Peyer's patch (tissue), 4 donors: ENCODE data around the gene MED17. TPM values are rescaled to one million over a fixed set of nuclear protein-coding genes. Genes with fewer than 3 reads are reported as not detected.
"Not testable (repeated sequence)": the region's sequence is repeated elsewhere in the genome, so short reads cannot be mapped to it uniquely, and the experiment has no call there.

Experiments used
- DNase-seq, 3 donors: peaks; one replicate each; pipeline ENCODE4 v3.0.0-alpha.2; 2017 to 2019
- H3K27ac ChIP-seq, 4 donors: fragments of 200-600 bp; sonication (generic); one replicate each; pipeline ENCODE4 v1.5.1; 2016 to 2019
- H3K27me3 ChIP-seq, 2 donors: fragments of 200-600 bp; sonication (generic); one replicate each; pipeline ENCODE4 v1.5.1; 2019
- H3K36me3 ChIP-seq, 3 donors: fragments of 200-600 bp; sonication (generic); one replicate each; pipeline ENCODE4 v1.5.1; 2016 to 2019
- H3K4me1 ChIP-seq, 4 donors: fragments of 200-600 bp; sonication (generic); one replicate each; pipeline ENCODE4 v1.5.1; 2016 to 2019
- H3K4me3 ChIP-seq, 4 donors: fragments of 200-600 bp; sonication (generic); 1 replicate in 3 of 4; 2 replicates in 1 of 4; pipeline ENCODE4 v1.5.1; 2016 to 2019; ENCODE audit warnings: mild to moderate bottlenecking in 1 of 4
- H3K9me3 ChIP-seq, 4 donors: fragments of 200-600 bp; sonication (generic); one replicate each; pipeline ENCODE4 v1.5.1; 2016 to 2019; ENCODE audit warnings: mild to moderate bottlenecking in 1 of 4
- POLR2A ChIP-seq, 2 donors: fragments of 450-650 bp; IDR thresholded peaks; one replicate each; pipeline ENCODE4 v1.5.1; 2017; ENCODE audit warnings: antibody characterized with exemption in 2 of 2, mild to moderate bottlenecking in 2 of 2, moderate library complexity in 2 of 2
- total RNA-seq, 4 donors: library from RNA; depleted of rRNA; stranded (reverse); fragments of >200 nt; gene quantifications; one replicate each; pipeline ENCODE4 v1.1.0, GENCODE V29; 2016
- TF ChIP-seq, protein P1 (sequence below), 6 experiments: fragments of 450-650 bp in 4 of 6; fragments of 200-600 bp in 2 of 6; sonication (generic) in 1 of 6; IDR thresholded peaks; one replicate each; pipeline ENCODE4 v1.5.1; 2017 to 2019; ENCODE audit warnings: antibody characterized with exemption in 6 of 6, mild to moderate bottlenecking in 3 of 6, moderate library complexity in 1 of 6

The MED17 gene
- total RNA-seq, 4 donors from 2014 or later = 22.3 to 33.8 (median 27.3) TPM

DNA sequence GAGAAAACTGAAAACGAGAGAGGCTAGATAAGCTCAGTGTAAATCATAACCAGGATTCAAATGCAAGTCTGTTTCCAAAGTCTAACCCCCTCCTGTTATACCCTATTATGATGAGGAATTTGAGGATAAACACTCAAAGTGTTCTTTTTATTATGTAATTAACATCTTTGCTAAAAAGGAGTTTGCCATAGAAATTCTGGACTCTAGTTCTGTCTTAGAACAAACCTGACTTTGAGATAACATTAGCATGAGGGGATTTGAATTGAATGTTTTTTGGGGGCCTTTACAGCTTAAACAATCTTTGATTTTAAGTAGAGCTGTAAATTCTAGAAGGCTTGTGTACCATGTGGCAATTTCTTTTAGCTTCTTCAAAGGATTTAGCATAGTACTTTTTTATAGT is 33.1 kb upstream of the MED17 start:
- no peak for DNase-seq
- Histone ChIP-seq H3K36me3 (peaks cover 0 to 34% (median 0%) of the 10 kb centered on the region in 3 donors), H3K4me1 (peaks cover 0 to 3% (median 0%) of the 10 kb centered on the region in 4 donors), H3K27me3 (no peaks in the 10 kb centered on the region), H3K4me3 (no peak overlapping the region), H3K27ac (no peak overlapping the region), H3K9me3 (no peaks in the 10 kb centered on the region)
- no peak for TF ChIP-seq POLR2A (IDR thresholded peaks at IDR 0.05)
- TF ChIP-seq, protein P1, sequence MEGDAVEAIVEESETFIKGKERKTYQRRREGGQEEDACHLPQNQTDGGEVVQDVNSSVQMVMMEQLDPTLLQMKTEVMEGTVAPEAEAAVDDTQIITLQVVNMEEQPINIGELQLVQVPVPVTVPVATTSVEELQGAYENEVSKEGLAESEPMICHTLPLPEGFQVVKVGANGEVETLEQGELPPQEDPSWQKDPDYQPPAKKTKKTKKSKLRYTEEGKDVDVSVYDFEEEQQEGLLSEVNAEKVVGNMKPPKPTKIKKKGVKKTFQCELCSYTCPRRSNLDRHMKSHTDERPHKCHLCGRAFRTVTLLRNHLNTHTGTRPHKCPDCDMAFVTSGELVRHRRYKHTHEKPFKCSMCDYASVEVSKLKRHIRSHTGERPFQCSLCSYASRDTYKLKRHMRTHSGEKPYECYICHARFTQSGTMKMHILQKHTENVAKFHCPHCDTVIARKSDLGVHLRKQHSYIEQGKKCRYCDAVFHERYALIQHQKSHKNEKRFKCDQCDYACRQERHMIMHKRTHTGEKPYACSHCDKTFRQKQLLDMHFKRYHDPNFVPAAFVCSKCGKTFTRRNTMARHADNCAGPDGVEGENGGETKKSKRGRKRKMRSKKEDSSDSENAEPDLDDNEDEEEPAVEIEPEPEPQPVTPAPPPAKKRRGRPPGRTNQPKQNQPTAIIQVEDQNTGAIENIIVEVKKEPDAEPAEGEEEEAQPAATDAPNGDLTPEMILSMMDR (IDR thresholded peaks at IDR 0.05) = no peak

DNA sequence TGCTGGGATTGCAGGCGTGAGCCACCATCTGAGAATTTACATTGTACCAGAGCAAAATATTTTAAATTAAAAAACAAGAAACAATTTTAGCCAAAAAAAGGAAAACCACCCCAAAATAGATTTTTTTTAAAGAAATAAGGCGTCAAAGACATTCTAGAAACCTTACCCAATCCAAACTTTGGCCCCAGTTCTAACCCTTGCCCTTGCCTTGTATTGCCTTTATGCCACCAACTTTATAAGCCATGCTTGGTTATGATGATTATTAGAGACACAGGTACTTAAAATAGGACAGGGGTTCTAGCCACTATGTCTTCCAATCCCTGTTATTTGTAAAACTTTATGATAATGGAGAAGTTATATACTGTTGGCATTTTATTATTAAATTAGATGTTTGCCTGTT is 30.8 kb upstream of the MED17 start:
- Histone ChIP-seq H3K27me3 (no peaks in the 10 kb centered on the region), H3K4me1 (no peaks in the 10 kb centered on the region), H3K36me3 (peaks cover 0 to 56% (median 0%) of the 10 kb centered on the region in 3 donors), H3K27ac (no peak overlapping the region), H3K9me3 (no peaks in the 10 kb centered on the region), H3K4me3 (no peak overlapping the region)
- TF ChIP-seq POLR2A (IDR thresholded peaks at IDR 0.05) = no peak
- TF ChIP-seq, protein P1 (IDR thresholded peaks at IDR 0.05) = no peak
- DNase-seq = no peak

DNA sequence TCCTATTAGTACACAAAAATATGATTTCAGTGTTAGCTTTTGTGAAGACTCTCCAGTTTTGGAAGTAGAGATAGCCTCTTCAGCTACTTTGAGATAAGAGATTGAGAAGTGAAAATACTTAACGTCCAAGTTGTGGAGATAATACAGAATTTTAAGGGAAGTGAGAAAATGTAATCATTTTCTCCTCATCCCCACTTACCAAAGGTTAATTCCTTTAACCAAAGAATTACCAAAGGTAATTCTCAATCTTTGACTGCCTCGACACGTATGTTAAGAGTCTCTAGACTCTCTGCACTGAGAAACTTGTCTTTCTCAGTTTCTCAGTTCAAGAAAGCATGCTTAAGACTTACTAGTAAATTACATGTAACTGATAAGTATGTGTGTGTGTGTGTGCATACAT is 27.3 kb upstream of the MED17 start:
- no peak overlapping the region for H3K4me3 ChIP-seq
- no peak overlapping the region for H3K27ac ChIP-seq
- H3K36me3 ChIP-seq = peaks cover 0 to 86% (median 0%) of the 10 kb centered on the region in 3 donors
- no peaks in the 10 kb centered on the region for H3K4me1 ChIP-seq
- H3K27me3 ChIP-seq = no peaks in the 10 kb centered on the region
- H3K9me3 ChIP-seq = no peaks in the 10 kb centered on the region
- TF ChIP-seq POLR2A (IDR thresholded peaks at IDR 0.05) = no peak
- TF ChIP-seq, protein P1 (IDR thresholded peaks at IDR 0.05) = no peak
- DNase-seq = no peak

DNA sequence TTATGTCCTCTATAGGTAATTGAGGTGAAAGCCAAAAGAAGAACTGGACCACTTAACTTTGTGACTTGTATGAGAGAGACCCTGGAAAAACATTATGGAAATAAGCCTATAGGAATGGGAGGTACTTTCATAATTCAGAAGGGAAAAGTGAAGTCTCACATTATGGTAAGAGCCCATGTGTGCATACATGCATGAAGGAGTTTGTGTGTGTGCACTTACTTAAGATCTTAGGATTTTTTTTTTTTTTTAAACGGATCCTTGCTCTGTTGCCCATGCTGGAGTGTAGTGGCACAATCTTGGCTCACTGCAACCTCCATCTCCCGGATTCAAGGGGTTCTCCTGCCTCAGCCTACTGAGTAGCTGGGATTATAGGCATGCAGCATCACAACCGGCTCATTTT is 26.8 kb upstream of the MED17 start:
- Histone ChIP-seq H3K4me3 (no peak overlapping the region), H3K27ac (no peak overlapping the region), H3K9me3 (no peaks in the 10 kb centered on the region), H3K36me3 (peaks cover 0 to 92% (median 0%) of the 10 kb centered on the region in 3 donors), H3K27me3 (no peaks in the 10 kb centered on the region), H3K4me1 (no peaks in the 10 kb centered on the region)
- TF ChIP-seq, protein P1 (IDR thresholded peaks at IDR 0.05) = no peak
- no peak for TF ChIP-seq POLR2A (IDR thresholded peaks at IDR 0.05)
- DNase-seq = no peak

DNA sequence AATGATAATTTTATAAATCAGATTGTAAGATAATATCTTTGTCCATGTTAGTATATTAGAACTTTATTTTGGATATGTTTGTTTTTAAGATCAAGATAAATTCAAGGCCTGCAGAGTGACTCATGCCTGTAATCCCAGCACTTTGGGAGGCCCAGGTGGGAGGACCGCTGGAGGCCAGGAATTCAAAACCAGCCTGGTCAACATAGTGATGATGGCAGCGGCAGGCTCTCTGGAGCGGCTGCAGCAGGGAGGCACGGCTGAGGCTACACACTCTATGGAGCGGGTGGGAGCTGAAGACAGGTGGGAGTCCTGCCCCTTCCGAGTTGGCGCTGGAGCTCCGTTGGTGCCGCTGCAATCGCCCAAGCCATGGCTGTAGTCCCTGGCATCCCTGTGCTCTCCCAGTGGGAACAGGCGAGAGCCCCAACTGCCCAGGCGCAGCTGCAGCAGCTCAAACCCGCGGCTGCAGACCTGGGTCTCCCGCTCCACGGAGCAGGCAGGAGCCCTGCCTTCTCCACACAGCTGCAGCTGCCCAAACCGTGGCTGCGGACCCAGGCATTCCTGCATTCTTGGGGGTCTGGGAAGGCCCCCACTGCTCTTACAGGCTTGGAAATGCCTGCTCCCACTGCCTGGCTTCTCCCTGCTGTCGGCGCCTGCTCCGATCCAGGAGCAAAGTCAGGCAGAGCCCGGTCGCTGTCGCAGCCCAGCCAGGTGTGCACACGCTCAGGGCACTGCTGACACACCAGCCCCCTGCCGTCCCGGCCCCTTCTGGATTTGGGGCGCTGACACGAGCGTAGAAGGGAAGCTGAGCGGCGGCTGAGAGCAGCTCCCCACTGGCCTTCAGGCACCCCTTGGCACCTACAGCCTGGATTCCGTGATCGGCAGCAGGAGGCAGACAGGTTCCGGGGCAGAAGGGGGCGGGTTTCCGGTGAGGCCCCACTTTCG is 25.9 kb upstream of the MED17 start:
- TF ChIP-seq, protein P1 (IDR thresholded peaks at IDR 0.05) = no peak
- TF ChIP-seq POLR2A (IDR thresholded peaks at IDR 0.05) = no peak
- Histone ChIP-seq H3K4me3 (no peak overlapping the region), H3K27me3 (no peaks in the 10 kb centered on the region), H3K9me3 (no peaks in the 10 kb centered on the region), H3K4me1 (no peaks in the 10 kb centered on the region), H3K36me3 (peaks cover 0 to 95% (median 0%) of the 10 kb centered on the region in 3 donors), H3K27ac (no peak overlapping the region)
- DNase-seq = no peak

DNA sequence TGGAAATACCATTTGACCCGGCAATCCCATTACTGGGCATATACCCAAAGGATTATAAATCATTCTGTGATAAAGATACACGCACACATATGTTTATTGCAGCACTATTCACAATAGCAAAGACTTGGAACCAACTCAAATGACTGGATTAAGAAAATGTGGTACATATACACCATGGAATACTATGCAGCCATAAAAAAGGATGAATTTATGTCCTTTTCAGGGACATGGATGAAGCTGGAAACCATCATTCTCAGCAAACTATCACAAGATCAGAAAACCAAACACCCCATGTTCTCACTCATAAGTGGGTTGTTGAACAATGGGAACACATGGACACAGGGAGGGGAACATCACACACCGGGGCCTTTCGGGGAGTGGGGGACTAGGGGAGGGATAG is 25.0 kb upstream of the MED17 start:
- H3K27ac ChIP-seq, DNase-seq: not testable (repeated sequence)

More for the DNA sequence above, 25.0 kb upstream of the MED17 start:
- H3K9me3 ChIP-seq, H3K4me3 ChIP-seq, H3K27me3 ChIP-seq, H3K4me1 ChIP-seq: not testable (repeated sequence)
- peaks cover 0 to 95% (median 0%) of the 10 kb centered on the region in 3 donors for H3K36me3 ChIP-seq
